ENCODE measurements around the gene SEPTIN1. TPM values are rescaled to one million over a fixed set of nuclear protein-coding genes. Genes with fewer than 3 reads are reported as not detected.

The SEPTIN1 gene
- total and polyA plus RNA-seq, 2 of the 13 experiments (the other 11 are each of a cell fraction or from before 2014, with no cell fraction given), result 0.18 to 0.67 TPM

GRCh38 chr16:30367349-30368009 lies 14.9 kb downstream of the SEPTIN1 start (continued):
- TF ChIP-seq, protein P1, sequence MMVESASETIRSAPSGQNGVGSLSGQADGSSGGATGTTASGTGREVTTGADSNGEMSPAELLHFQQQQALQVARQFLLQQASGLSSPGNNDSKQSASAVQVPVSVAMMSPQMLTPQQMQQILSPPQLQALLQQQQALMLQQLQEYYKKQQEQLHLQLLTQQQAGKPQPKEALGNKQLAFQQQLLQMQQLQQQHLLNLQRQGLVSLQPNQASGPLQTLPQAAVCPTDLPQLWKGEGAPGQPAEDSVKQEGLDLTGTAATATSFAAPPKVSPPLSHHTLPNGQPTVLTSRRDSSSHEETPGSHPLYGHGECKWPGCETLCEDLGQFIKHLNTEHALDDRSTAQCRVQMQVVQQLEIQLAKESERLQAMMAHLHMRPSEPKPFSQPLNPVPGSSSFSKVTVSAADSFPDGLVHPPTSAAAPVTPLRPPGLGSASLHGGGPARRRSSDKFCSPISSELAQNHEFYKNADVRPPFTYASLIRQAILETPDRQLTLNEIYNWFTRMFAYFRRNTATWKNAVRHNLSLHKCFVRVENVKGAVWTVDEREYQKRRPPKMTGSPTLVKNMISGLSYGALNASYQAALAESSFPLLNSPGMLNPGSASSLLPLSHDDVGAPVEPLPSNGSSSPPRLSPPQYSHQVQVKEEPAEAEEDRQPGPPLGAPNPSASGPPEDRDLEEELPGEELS (CRISPR knock-in tag; IDR thresholded peaks at IDR 0.05), result no peak
- TF ChIP-seq ZNF850 (CRISPR knock-in tag; conservative IDR thresholded peaks at IDR 0.05) (no peak), FIP1L1 (IDR thresholded peaks at IDR 0.05; ENCODE audit: borderline replicate concordance, insufficient read depth, low read depth, low read length) (no peak), CBX5 (CRISPR knock-in tag; IDR thresholded peaks at IDR 0.05; ENCODE audit: borderline replicate concordance) (0 out of 2 replicates have a peak, but pooled peaks have one; percentile 19), ZNF570 (CRISPR knock-in tag; IDR thresholded peaks at IDR 0.05; ENCODE audit: borderline replicate concordance) (no peak), MTA3 (CRISPR knock-in tag; IDR thresholded peaks at IDR 0.05) (no peak), SUZ12 (IDR thresholded peaks at IDR 0.05; ENCODE audit: low read depth, low read length) (no peak), SNAPC2 (CRISPR knock-in tag; IDR thresholded peaks at IDR 0.05) (no peak), ZSCAN25 (CRISPR knock-in tag; IDR thresholded peaks at IDR 0.05) (no peak), CEBPB (IDR thresholded peaks at IDR 0.05; ENCODE audit: borderline replicate concordance, low read depth, low read length) (no peak), PCBP1 (IDR thresholded peaks at IDR 0.05; ENCODE audit: borderline replicate concordance, low read depth, low read length) (no peak), TBP (CRISPR knock-in tag; IDR thresholded peaks at IDR 0.05) (no peak), CHD2 (IDR thresholded peaks at IDR 0.05; ENCODE audit: low read depth, low read length) (no peak), FOXC1 (CRISPR knock-in tag; IDR thresholded peaks at IDR 0.05; ENCODE audit: borderline replicate concordance) (no peak), ZNF768 (CRISPR knock-in tag; IDR thresholded peaks at IDR 0.05) (peak; percentile 67; the same call in 1 of the 2 replicates), RXRA (CRISPR knock-in tag; IDR thresholded peaks at IDR 0.05) (0 out of 2 replicates have a peak, but pooled peaks have one; percentile 31), SNAI1 (CRISPR knock-in tag; IDR thresholded peaks at IDR 0.05; ENCODE audit: borderline replicate concordance) (no peak), ZNF562 (CRISPR knock-in tag; IDR thresholded peaks at IDR 0.05; ENCODE audit: borderline replicate concordance) (no peak), GTF2F1 (IDR thresholded peaks at IDR 0.05; ENCODE audit: low read length) (no peak), ZBTB7B (CRISPR knock-in tag; IDR thresholded peaks at IDR 0.05) (no peak), HOXA3 (CRISPR knock-in tag; IDR thresholded peaks at IDR 0.05) (0 out of 2 replicates have a peak, but pooled peaks have one; percentile 14), MEIS1 (CRISPR knock-in tag; IDR thresholded peaks at IDR 0.05; ENCODE audit: borderline replicate concordance) (no peak), ZNF331 (CRISPR knock-in tag; IDR thresholded peaks at IDR 0.05) (no peak), ZKSCAN5 (CRISPR knock-in tag; IDR thresholded peaks at IDR 0.05) (no peak), NR2F6 (IDR thresholded peaks at IDR 0.05) (no peak), NR2F6 (CRISPR knock-in tag; IDR thresholded peaks at IDR 0.05) (no peak), AHR (CRISPR knock-in tag; IDR thresholded peaks at IDR 0.05) (0 out of 2 replicates have a peak, but pooled peaks have one; percentile 56), GPN1 (CRISPR knock-in tag; IDR thresholded peaks at IDR 0.05; ENCODE audit: borderline replicate concordance) (no peak), KMT2A (CRISPR knock-in tag; IDR thresholded peaks at IDR 0.05) (peak; percentile 18; the same call in 1 of the 2 replicates), ZBTB38 (CRISPR knock-in tag; IDR thresholded peaks at IDR 0.05) (peak; percentile 63; the same call in 1 of the 2 replicates), PPARG (CRISPR knock-in tag; conservative IDR thresholded peaks at IDR 0.05) (no peak), PAX8 (CRISPR knock-in tag; IDR thresholded peaks at IDR 0.05; ENCODE audit: borderline replicate concordance) (no peak), THAP7 (CRISPR knock-in tag; IDR thresholded peaks at IDR 0.05) (no peak)
